DND-41 (cell line): ENCODE measurements around the gene LRP4.
"Not testable (repeated sequence)": the region's sequence is repeated elsewhere in the genome, so short reads cannot be mapped to it uniquely, and the experiment has no call there.

Experiments used
- CTCF ChIP-seq: IDR thresholded peaks from 2 replicates; pipeline ENCODE4 v1.5.1; 2012; ENCODE audit warnings: borderline replicate concordance, low read length, moderate library complexity, mild to moderate bottlenecking; ENCODE audit not compliant: poor library complexity, severe bottlenecking; ENCODE audit errors: extremely low read depth
- EZH2 ChIP-seq: IDR thresholded peaks from 3 replicates; pipeline ENCODE4 v1.6.1; 2012; ENCODE audit warnings: borderline replicate concordance, low read depth, mild to moderate bottlenecking, moderate library complexity, low read length, inconsistent platforms; ENCODE audit not compliant: severe bottlenecking

- TF ChIP-seq CTCF, EZH2: not testable (repeated sequence)
These were observed 9.6 kb upstream of the LRP4 start for GRCh38 chr11:46927928-46928327.
